GM19467 (cell line): ENCODE results near the gene ZNF280B.

Source experiments
- ATAC-seq: cut with Tn5 transposase; IDR thresholded peaks from one replicate; pipeline ENCODE4 v1.9.1; 2021; ENCODE audit warnings: mild to moderate bottlenecking, moderate library complexity; ENCODE audit not compliant: unreplicated experiment

The ZNF280B gene

GRCh38 chr22:22440188-22440587, 68.4 kb downstream of the ZNF280B start:
- ATAC-seq: no peak
